Measurements from ENCODE around the gene NXPH1.

The NXPH1 gene

DNA sequence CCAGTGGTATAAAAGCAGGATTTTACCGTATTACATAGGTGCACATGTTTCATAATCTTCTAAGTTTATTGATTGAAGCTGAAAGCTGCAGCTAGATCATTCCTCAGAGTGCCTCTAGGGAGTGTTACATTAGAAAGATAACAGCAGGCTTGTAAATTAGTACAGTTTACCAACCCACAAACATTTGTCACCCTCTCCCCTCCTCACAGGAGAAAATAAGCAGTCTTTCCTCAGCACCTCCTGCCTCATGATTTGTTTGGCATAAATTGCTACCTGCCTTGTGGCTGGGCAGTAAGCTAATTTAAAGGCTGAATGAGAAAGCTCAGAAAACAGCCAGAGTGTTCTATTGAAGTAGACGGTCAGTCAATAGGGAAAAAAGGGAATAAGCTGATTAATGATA lies 74.2 kb downstream of the NXPH1 start:
- Histone ChIP-seq H3K27me3 (ENCODE audit: insufficient read depth, low read length) (no peaks in the 10 kb centered on the region), H3K4me3 (ENCODE audit: low read depth, low read length) (no peak overlapping the region), H3K4me1 (ENCODE audit: control insufficient read depth, insufficient read depth, low read length, unreplicated experiment) (no peaks in the 10 kb centered on the region), H2AFZ (ENCODE audit: low read length, unreplicated experiment) (no peak overlapping the region), H3K79me2 (ENCODE audit: control insufficient read depth, insufficient read depth, low read length, unreplicated experiment) (no peaks in the 10 kb centered on the region), H3K36me3 (ENCODE audit: insufficient read depth, low read length) (no peaks in the 10 kb centered on the region), H3K27ac (ENCODE audit: low read depth, low read length) (no peak overlapping the region)

GRCh38 chr7:8509621-8510020 lies 76.2 kb downstream of the NXPH1 start:
- Histone ChIP-seq H2AFZ (ENCODE audit: low read length, unreplicated experiment) (no peak overlapping the region), H3K4me3 (ENCODE audit: low read depth, low read length) (no peak overlapping the region), H3K36me3 (ENCODE audit: insufficient read depth, low read length) (no peaks in the 10 kb centered on the region), H3K4me1 (ENCODE audit: control insufficient read depth, insufficient read depth, low read length, unreplicated experiment) (no peaks in the 10 kb centered on the region), H3K79me2 (ENCODE audit: control insufficient read depth, insufficient read depth, low read length, unreplicated experiment) (no peaks in the 10 kb centered on the region), H3K27ac (ENCODE audit: low read depth, low read length) (no peak overlapping the region), H3K27me3 (ENCODE audit: insufficient read depth, low read length) (no peaks in the 10 kb centered on the region)

GRCh38 chr7:8511855-8512254 lies 78.4 kb downstream of the NXPH1 start:
- Histone ChIP-seq H3K27ac (ENCODE audit: low read depth, low read length) (no peak overlapping the region), H3K4me3 (ENCODE audit: low read depth, low read length) (no peak overlapping the region), H3K79me2 (ENCODE audit: control insufficient read depth, insufficient read depth, low read length, unreplicated experiment) (no peaks in the 10 kb centered on the region), H3K4me1 (ENCODE audit: control insufficient read depth, insufficient read depth, low read length, unreplicated experiment) (no peaks in the 10 kb centered on the region), H3K36me3 (ENCODE audit: insufficient read depth, low read length) (no peaks in the 10 kb centered on the region), H2AFZ (ENCODE audit: low read length, unreplicated experiment) (no peak overlapping the region), H3K27me3 (ENCODE audit: insufficient read depth, low read length) (no peaks in the 10 kb centered on the region)

GRCh38 chr7:8514781-8515519 lies 81.5 kb downstream of the NXPH1 start:
- no peaks in the 10 kb centered on the region for H3K4me1 ChIP-seq (ENCODE audit: control insufficient read depth, insufficient read depth, low read length, unreplicated experiment)

GRCh38 chr7:8515640-8516185 lies 82.3 kb downstream of the NXPH1 start:
- Histone ChIP-seq H2AFZ (ENCODE audit: low read length, unreplicated experiment) (no peak overlapping the region), H3K36me3 (ENCODE audit: insufficient read depth, low read length) (no peaks in the 10 kb centered on the region), H3K4me1 (ENCODE audit: control insufficient read depth, insufficient read depth, low read length, unreplicated experiment) (no peaks in the 10 kb centered on the region), H3K27ac (ENCODE audit: low read depth, low read length) (no peak overlapping the region), H3K79me2 (ENCODE audit: control insufficient read depth, insufficient read depth, low read length, unreplicated experiment) (no peaks in the 10 kb centered on the region), H3K4me3 (ENCODE audit: low read depth, low read length) (no peak overlapping the region), H3K27me3 (ENCODE audit: insufficient read depth, low read length) (no peaks in the 10 kb centered on the region)

More at GRCh38 chr7:8514781-8515519, 81.5 kb downstream of the NXPH1 start:
- H3K27ac ChIP-seq (ENCODE audit: low read depth, low read length), result no peak overlapping the region
- H3K36me3 ChIP-seq (ENCODE audit: insufficient read depth, low read length), result no peaks in the 10 kb centered on the region
- H3K79me2 ChIP-seq (ENCODE audit: control insufficient read depth, insufficient read depth, low read length, unreplicated experiment), result no peaks in the 10 kb centered on the region
- H2AFZ ChIP-seq (ENCODE audit: low read length, unreplicated experiment), result no peak overlapping the region
- H3K4me3 ChIP-seq (ENCODE audit: low read depth, low read length), result no peak overlapping the region
- no peaks in the 10 kb centered on the region for H3K27me3 ChIP-seq (ENCODE audit: insufficient read depth, low read length)

DNA sequence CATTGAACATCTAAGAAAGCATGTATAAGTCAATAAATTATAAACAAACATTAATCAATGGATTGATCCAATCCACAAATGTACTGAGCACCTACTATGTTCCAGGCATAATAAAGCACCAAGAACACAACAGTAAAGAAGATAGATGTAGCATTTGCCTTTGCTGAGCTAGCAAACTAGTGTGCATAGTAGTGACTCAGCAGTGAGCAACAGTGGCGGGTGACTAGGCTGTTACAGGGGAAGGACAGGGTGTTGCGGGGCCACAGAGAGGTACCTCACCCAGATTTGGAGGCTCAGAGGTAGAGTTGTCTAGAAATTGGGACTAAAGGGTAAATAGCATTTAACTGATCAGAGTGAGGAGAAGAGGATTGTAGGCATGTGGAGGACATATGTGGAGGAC lies 83.6 kb downstream of the NXPH1 start:
- Histone ChIP-seq H3K4me3 (ENCODE audit: low read depth, low read length) (no peak overlapping the region), H3K79me2 (ENCODE audit: control insufficient read depth, insufficient read depth, low read length, unreplicated experiment) (no peaks in the 10 kb centered on the region), H2AFZ (ENCODE audit: low read length, unreplicated experiment) (no peak overlapping the region), H3K27ac (ENCODE audit: low read depth, low read length) (no peak overlapping the region), H3K36me3 (ENCODE audit: insufficient read depth, low read length) (no peaks in the 10 kb centered on the region), H3K27me3 (ENCODE audit: insufficient read depth, low read length) (no peaks in the 10 kb centered on the region), H3K4me1 (ENCODE audit: control insufficient read depth, insufficient read depth, low read length, unreplicated experiment) (no peaks in the 10 kb centered on the region)

DNA sequence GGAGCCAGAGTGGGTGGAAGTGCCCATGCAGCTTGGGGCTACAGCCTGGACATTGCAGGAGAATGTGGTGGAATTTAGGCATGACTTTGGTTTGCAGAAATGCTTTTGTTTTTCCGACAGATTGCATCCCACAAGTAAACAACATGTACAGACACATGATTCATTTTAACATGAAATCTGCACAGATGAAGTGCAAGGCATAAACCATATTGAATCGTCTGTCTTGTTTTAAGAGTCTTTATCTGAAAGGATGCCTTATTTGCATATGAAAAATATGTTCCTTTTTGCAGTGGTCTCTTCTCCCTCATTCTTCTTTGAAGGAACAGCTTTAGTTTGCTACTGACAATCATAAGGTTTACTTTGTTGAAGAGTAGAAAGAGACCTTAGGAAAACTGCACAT lies 94.9 kb downstream of the NXPH1 start:
- Histone ChIP-seq H3K27ac (ENCODE audit: low read depth, low read length) (no peak overlapping the region), H3K36me3 (ENCODE audit: insufficient read depth, low read length) (no peaks in the 10 kb centered on the region), H3K27me3 (ENCODE audit: insufficient read depth, low read length) (no peaks in the 10 kb centered on the region)

DNA sequence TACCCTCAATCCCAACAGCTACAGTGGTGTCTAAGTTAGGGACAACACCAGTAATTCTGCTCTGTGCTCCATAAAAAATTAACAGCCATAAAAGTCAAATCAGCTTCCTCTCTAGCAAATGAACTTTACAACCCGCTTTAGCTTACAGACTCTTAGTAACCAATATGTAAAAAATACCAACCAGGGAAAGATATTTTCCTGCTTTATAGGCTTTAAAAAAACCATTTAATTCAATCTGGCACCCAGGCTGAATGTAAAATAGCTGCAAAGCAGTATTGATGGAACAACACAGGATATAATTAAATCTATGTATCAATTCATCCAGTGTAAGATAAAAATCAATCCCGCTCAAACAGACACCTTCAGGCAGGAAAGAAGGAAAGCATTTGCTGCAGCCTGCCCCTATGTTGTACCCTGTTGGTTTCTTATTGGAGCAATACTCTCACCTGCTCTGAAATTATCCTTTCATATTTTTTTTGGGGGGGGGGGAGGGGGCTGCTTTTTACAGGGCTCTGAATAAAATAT lies 98.6 kb downstream of the NXPH1 start:
- Histone ChIP-seq H3K27me3 (ENCODE audit: insufficient read depth, low read length) (no peaks in the 10 kb centered on the region), H3K27ac (ENCODE audit: low read depth, low read length) (no peak overlapping the region)

More for the DNA sequence above, 94.9 kb downstream of the NXPH1 start:
- Histone ChIP-seq H3K79me2 (ENCODE audit: control insufficient read depth, insufficient read depth, low read length, unreplicated experiment) (no peaks in the 10 kb centered on the region), H3K4me1 (ENCODE audit: control insufficient read depth, insufficient read depth, low read length, unreplicated experiment) (no peaks in the 10 kb centered on the region), H3K4me3 (ENCODE audit: low read depth, low read length) (no peak overlapping the region), H2AFZ (ENCODE audit: low read length, unreplicated experiment) (no peak overlapping the region)

GRCh38 chr7:8536431-8536830 lies 103.0 kb downstream of the NXPH1 start:
- Histone ChIP-seq H3K4me3 (ENCODE audit: low read depth, low read length) (no peak overlapping the region), H3K27me3 (ENCODE audit: insufficient read depth, low read length) (no peaks in the 10 kb centered on the region), H3K36me3 (ENCODE audit: insufficient read depth, low read length) (no peaks in the 10 kb centered on the region), H3K79me2 (ENCODE audit: control insufficient read depth, insufficient read depth, low read length, unreplicated experiment) (no peaks in the 10 kb centered on the region), H2AFZ (ENCODE audit: low read length, unreplicated experiment) (no peak overlapping the region), H3K27ac (ENCODE audit: low read depth, low read length) (no peak overlapping the region), H3K4me1 (ENCODE audit: control insufficient read depth, insufficient read depth, low read length, unreplicated experiment) (no peaks in the 10 kb centered on the region)

More for the DNA sequence above, 98.6 kb downstream of the NXPH1 start:
- Histone ChIP-seq H3K4me3 (ENCODE audit: low read depth, low read length) (no peak overlapping the region), H3K36me3 (ENCODE audit: insufficient read depth, low read length) (no peaks in the 10 kb centered on the region), H2AFZ (ENCODE audit: low read length, unreplicated experiment) (no peak overlapping the region), H3K79me2 (ENCODE audit: control insufficient read depth, insufficient read depth, low read length, unreplicated experiment) (no peaks in the 10 kb centered on the region), H3K4me1 (ENCODE audit: control insufficient read depth, insufficient read depth, low read length, unreplicated experiment) (no peaks in the 10 kb centered on the region)

- Histone ChIP-seq H3K27ac (ENCODE audit: low read depth, low read length) (no peak overlapping the region), H3K27me3 (ENCODE audit: insufficient read depth, low read length) (no peaks in the 10 kb centered on the region), H3K4me3 (ENCODE audit: low read depth, low read length) (no peak overlapping the region), H2AFZ (ENCODE audit: low read length, unreplicated experiment) (no peak overlapping the region), H3K79me2 (ENCODE audit: control insufficient read depth, insufficient read depth, low read length, unreplicated experiment) (no peaks in the 10 kb centered on the region), H3K4me1 (ENCODE audit: control insufficient read depth, insufficient read depth, low read length, unreplicated experiment) (no peaks in the 10 kb centered on the region), H3K36me3 (ENCODE audit: insufficient read depth, low read length) (no peaks in the 10 kb centered on the region)
Observed at GRCh38 chr7:8549046-8549445, 115.6 kb downstream of the NXPH1 start.

- Histone ChIP-seq H3K27ac (ENCODE audit: low read depth, low read length) (no peak overlapping the region), H3K36me3 (ENCODE audit: insufficient read depth, low read length) (no peaks in the 10 kb centered on the region), H3K27me3 (ENCODE audit: insufficient read depth, low read length) (no peaks in the 10 kb centered on the region), H3K4me1 (ENCODE audit: control insufficient read depth, insufficient read depth, low read length, unreplicated experiment) (no peaks in the 10 kb centered on the region), H3K4me3 (ENCODE audit: low read depth, low read length) (no peak overlapping the region), H3K79me2 (ENCODE audit: control insufficient read depth, insufficient read depth, low read length, unreplicated experiment) (no peaks in the 10 kb centered on the region), H2AFZ (ENCODE audit: low read length, unreplicated experiment) (no peak overlapping the region)
Observed at GRCh38 chr7:8560501-8560900, 127.1 kb downstream of the NXPH1 start.

All from ACC112 (cell line).